HepG2 (cell line): ENCODE results near the gene CSK. TPM values are rescaled to one million over a fixed set of nuclear protein-coding genes. Genes with fewer than 3 reads are reported as not detected.

ENCODE experiments used
- CENPT ChIP-seq: sonication (generic); formaldehyde crosslinking; IDR thresholded peaks from 2 replicates; pipeline ENCODE4 v1.8.0; 2022; ENCODE audit warnings: low read depth, mild to moderate bottlenecking, moderate library complexity, missing genetic modification reagents
- HDAC6 ChIP-seq: fragments of 200-600 bp; sonication (generic); IDR thresholded peaks from 2 replicates; pipeline ENCODE4 v1.7.0; 2017; ENCODE audit warnings: mild to moderate bottlenecking, antibody characterized with exemption, low read length, low read depth
- ISL2 ChIP-seq: sonication (generic); formaldehyde crosslinking; IDR thresholded peaks from 2 replicates; pipeline ENCODE4 v1.5.0; 2020; ENCODE audit warnings: missing genetic modification reagents
- NFRKB ChIP-seq: fragments of 450-650 bp; IDR thresholded peaks from 2 replicates; pipeline ENCODE4 v1.6.1; 2017
- UBTF ChIP-seq: sonication (generic); formaldehyde crosslinking; IDR thresholded peaks from 2 replicates; pipeline ENCODE4 v1.4.0; 2020; ENCODE audit warnings: mild to moderate bottlenecking, missing genetic modification reagents
- ZBTB20 ChIP-seq: sonication (generic); formaldehyde crosslinking; IDR thresholded peaks from 2 replicates; pipeline ENCODE4 v1.8.1; 2023; ENCODE audit warnings: missing genetic modification reagents, low read depth, mild to moderate bottlenecking, borderline replicate concordance
- ZBTB33 ChIP-seq: sonication (generic); formaldehyde crosslinking; IDR thresholded peaks from 2 replicates; pipeline ENCODE4 v1.4.0; 2020; ENCODE audit warnings: missing genetic modification reagents
- ZBTB49 ChIP-seq: sonication (generic); formaldehyde crosslinking; IDR thresholded peaks from 2 replicates; pipeline ENCODE4 v1.4.0; 2020; ENCODE audit warnings: missing genetic modification reagents, borderline replicate concordance
- ZNF230 ChIP-seq: sonication (generic); formaldehyde crosslinking; IDR thresholded peaks from 2 replicates; pipeline ENCODE4 v1.4.0; 2020; ENCODE audit warnings: mild to moderate bottlenecking, missing genetic modification reagents
- ZNF607 ChIP-seq: sonication (generic); formaldehyde crosslinking; IDR thresholded peaks from 2 replicates; pipeline ENCODE4 v1.5.1; 2020; ENCODE audit warnings: missing genetic modification reagents, mild to moderate bottlenecking, borderline replicate concordance
- ZZZ3 ChIP-seq: sonication (generic); formaldehyde crosslinking; IDR thresholded peaks from 2 replicates; pipeline ENCODE4 v1.4.0; 2020; ENCODE audit warnings: missing genetic modification reagents, mild to moderate bottlenecking, borderline replicate concordance
- polyA plus RNA-seq, 8 experiments: library from polyadenylated mRNA; depleted of rRNA in 3 of 8; stranded (reverse) in 7 of 8; unstranded in 1 of 8; fragments of >200 nt; fragmentation: Illumina TruSeq in 4 of 8; extraction: Trizol in 4 of 8; gene quantifications; 2 replicates each; pipeline versions ENCODE4 v1.2.1 to v1.2.3, GENCODE V29; 2011 to 2016; ENCODE audit warnings: low read depth in 4 of 8, missing spikeins in 1 of 8, mixed read lengths in 1 of 8; ENCODE audit not compliant: insufficient read depth in 1 of 8
- total RNA-seq, 5 experiments: library from RNA; depleted of rRNA; stranded (reverse); fragments of >200 nt; fragmentation: Illumina TruSeq; extraction: Trizol; gene quantifications; 2 replicates each; pipeline ENCODE4 v1.2.3, GENCODE V29; 2016; ENCODE audit warnings: low read depth in 1 of 5
- TF ChIP-seq, protein P1 (sequence below): fragments of 450-650 bp; IDR thresholded peaks from 2 replicates; pipeline ENCODE4 v1.6.1; 2016

Gene CSK
- total and polyA plus RNA-seq, 2 of the 13 experiments (the other 11 are each of a cell fraction or from before 2014, with no cell fraction given), result 12.5 to 21.3 TPM

DNA sequence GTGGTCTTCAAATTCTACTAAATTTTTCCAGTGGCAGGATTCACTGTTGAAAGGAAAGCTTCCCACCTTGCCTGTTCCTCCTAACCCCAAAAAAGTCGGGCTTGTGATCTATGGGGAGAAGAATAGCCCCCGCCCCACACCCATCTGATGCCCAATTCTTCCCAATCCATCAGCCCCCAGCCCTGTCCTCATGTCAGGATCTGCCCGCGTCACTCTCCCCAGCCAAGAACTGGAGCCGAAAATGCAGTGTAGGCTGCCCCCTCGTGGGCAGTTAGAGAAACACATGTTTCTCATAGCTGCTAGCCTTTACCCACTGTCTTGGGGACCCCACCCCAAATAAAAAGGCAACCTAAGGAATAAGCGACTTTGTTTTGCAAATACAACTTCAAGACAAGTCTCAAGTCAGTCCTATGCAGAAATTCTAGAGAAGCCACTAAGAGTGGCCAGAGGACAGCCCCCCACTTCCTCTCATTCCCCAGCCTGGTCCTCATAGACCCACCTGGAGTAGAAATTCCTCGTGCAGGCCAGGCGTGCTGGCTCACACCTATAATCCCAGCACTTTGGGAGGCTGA is 13.0 kb upstream of the CSK start (continued):
- TF ChIP-seq HDAC6 (no peak), UBTF (no peak), ZBTB49 (CRISPR knock-in tag) (no peak), ZBTB33 (CRISPR knock-in tag) (no peak), ZBTB20 (0 out of 2 replicates have a peak, but pooled peaks have one; percentile 45), ZNF230 (CRISPR knock-in tag) (no peak), ISL2 (CRISPR knock-in tag) (no peak), CENPT (CRISPR knock-in tag) (no peak), ZZZ3 (no peak), NFRKB (no peak), ZNF607 (no peak)
- TF ChIP-seq, protein P1, sequence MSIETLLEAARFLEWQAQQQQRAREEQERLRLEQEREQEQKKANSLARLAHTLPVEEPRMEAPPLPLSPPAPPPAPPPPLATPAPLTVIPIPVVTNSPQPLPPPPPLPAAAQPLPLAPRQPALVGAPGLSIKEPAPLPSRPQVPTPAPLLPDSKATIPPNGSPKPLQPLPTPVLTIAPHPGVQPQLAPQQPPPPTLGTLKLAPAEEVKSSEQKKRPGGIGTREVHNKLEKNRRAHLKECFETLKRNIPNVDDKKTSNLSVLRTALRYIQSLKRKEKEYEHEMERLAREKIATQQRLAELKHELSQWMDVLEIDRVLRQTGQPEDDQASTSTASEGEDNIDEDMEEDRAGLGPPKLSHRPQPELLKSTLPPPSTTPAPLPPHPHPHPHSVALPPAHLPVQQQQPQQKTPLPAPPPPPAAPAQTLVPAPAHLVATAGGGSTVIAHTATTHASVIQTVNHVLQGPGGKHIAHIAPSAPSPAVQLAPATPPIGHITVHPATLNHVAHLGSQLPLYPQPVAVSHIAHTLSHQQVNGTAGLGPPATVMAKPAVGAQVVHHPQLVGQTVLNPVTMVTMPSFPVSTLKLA, result peak; percentile 91
